Kidney (tissue), 14 donors: Measurements from ENCODE around the gene PPP1R14D. TPM values are rescaled to one million over a fixed set of nuclear protein-coding genes. Genes with fewer than 3 reads are reported as not detected.
A peak's percentile ranks its signal among the peaks of the same experiment; 100 is the strongest.
"Not testable (repeated sequence)": the region's sequence is repeated elsewhere in the genome, so short reads cannot be mapped to it uniquely, and the experiment has no call there.

Source experiments
- DNase-seq, 5 donors: peaks; one replicate each; pipeline ENCODE4 v3.0.0-alpha.2; 2013 to 2020
- FAIRE-seq: peaks from 2 replicates; lab custom pipeline; 2012; peaks lifted over from hg19 to GRCh38; lab: Jason Lieb, UNC
- H3K27ac ChIP-seq, 2 donors: one replicate each; pipeline ENCODE4 v1.7.0; 2013; ENCODE audit warnings: low read depth in 2 of 2, low read length in 2 of 2, inconsistent platforms in 1 of 2
- H3K27me3 ChIP-seq: one replicate; pipeline ENCODE4 v1.7.1; 2013; ENCODE audit warnings: low read length, inconsistent platforms; ENCODE audit not compliant: control insufficient read depth, insufficient read depth
- H3K36me3 ChIP-seq, 3 donors: one replicate each; pipeline versions ENCODE4 v1.7.0 to v1.7.1; 2013; ENCODE audit warnings: low read length in 3 of 3, control low read depth in 1 of 3, inconsistent platforms in 1 of 3; ENCODE audit not compliant: insufficient read depth in 3 of 3, control insufficient read depth in 2 of 3
- H3K4me1 ChIP-seq, 3 donors: one replicate each; pipeline versions ENCODE4 v1.7.0 to v1.7.1; 2013; ENCODE audit warnings: low read length in 3 of 3, inconsistent platforms in 1 of 3, low read depth in 1 of 3; ENCODE audit not compliant: control insufficient read depth in 2 of 3, insufficient read depth in 2 of 3
- H3K4me3 ChIP-seq, 3 donors: one replicate each; pipeline versions ENCODE4 v1.7.0 to v1.8.1; 2013; ENCODE audit warnings: low read length in 3 of 3, control low read depth in 1 of 3, inconsistent platforms in 1 of 3
- H3K9ac ChIP-seq, 3 donors: one replicate each; pipeline versions ENCODE4 v1.7.0 to v1.7.1; 2013; ENCODE audit warnings: low read length in 3 of 3, control low read depth in 1 of 3, inconsistent platforms in 1 of 3
- H3K9me3 ChIP-seq, 3 donors: one replicate each; pipeline versions ENCODE4 v1.7.0 to v1.7.1; 2013; ENCODE audit warnings: low read length in 3 of 3, control low read depth in 1 of 3, inconsistent platforms in 1 of 3; ENCODE audit not compliant: control insufficient read depth in 2 of 3, insufficient read depth in 1 of 3
- CTCF ChIP-seq: IDR thresholded peaks from 3 replicates; pipeline ENCODE4 v1.5.1; 2012; ENCODE audit warnings: mild to moderate bottlenecking, moderate library complexity, borderline replicate concordance; ENCODE audit not compliant: insufficient read depth; ENCODE audit errors: extremely low read depth
- intact Hi-C: fragments of 100-400 bp; cut with DNase I; formaldehyde crosslinking; loops from one replicate; pipeline ENCODE4 v1.11.1; 2022
- polyA plus RNA-seq: library from polyadenylated mRNA; stranded (reverse); fragments of 350-450 nt; fragmentation: Illumina TruSeq; extraction: RNeasy Lipid Tissue Mini Kit (QIAGEN cat#74804); gene quantifications from one replicate; pipeline ENCODE4 v1.2.3, GENCODE V29; 2014; ENCODE audit warnings: low read depth, low replicate concordance; ENCODE audit not compliant: insufficient read depth
- total RNA-seq: library from RNA; stranded (reverse); fragmentation: NEBNext Ultra II Directional; extraction: Animal tissue kit (Norgen Biotek cat#: 25700); gene quantifications from one replicate; pipeline ENCODE4 v1.2.1, GENCODE V29; 2021
- donor health status: control.
- donor health status: control.
- donor health status: control.
- donor health status: control.
- donor health status: control.
- donor health status: DM: yes; HTN: yes; CAD: no.
- donor health status: Normal renal cell carcinoma (clear cell type).

Gene PPP1R14D
- total and polyA plus RNA-seq, 2 donors from 2014 or later: 4.0 TPM; not detected in 1

- Histone ChIP-seq H3K27ac (no peak overlapping the region), H3K9me3 (no peaks in the 10 kb centered on the region), H3K36me3 (no peaks in the 10 kb centered on the region), H3K4me1 (peaks cover 0 to 6% (median 0%) of the 10 kb centered on the region in 3 donors), H3K4me3 (no peak overlapping the region), H3K9ac (no peak overlapping the region), H3K27me3 (no peaks in the 10 kb centered on the region)
- intact Hi-C loops: no loop called here
- TF ChIP-seq CTCF: no peak
- FAIRE-seq (no peak), DNase-seq (peak in 1 of 5 donors; percentile 42)
Measured at GRCh38 chr15:40863660-40864270, 35.3 kb upstream of the PPP1R14D start.

GRCh38 chr15:40861147-40861546 is 32.6 kb upstream of the PPP1R14D start:
- intact Hi-C loops, H3K27ac ChIP-seq, H3K36me3 ChIP-seq, H3K4me1 ChIP-seq, H3K9me3 ChIP-seq, DNase-seq, FAIRE-seq, H3K4me3 ChIP-seq, H3K9ac ChIP-seq, H3K27me3 ChIP-seq: not testable (repeated sequence)

GRCh38 chr15:40859206-40859851 is 30.8 kb upstream of the PPP1R14D start:
- intact Hi-C loops: no loop called here
- peak; percentile 85 to 91 (median 90) for DNase-seq
- no peak overlapping the region for H3K4me3 ChIP-seq
- peaks cover 0 to 3% (median 0%) of the 10 kb centered on the region in 3 donors for H3K4me1 ChIP-seq
- H3K36me3 ChIP-seq: peaks cover 0 to 23% (median 10%) of the 10 kb centered on the region in 3 donors
- H3K9ac ChIP-seq: peak overlapping the region in 1 of 3 donors; percentile 15
- H3K27ac ChIP-seq: no peak overlapping the region
- no peak for FAIRE-seq
- H3K9me3 ChIP-seq: no peaks in the 10 kb centered on the region
- TF ChIP-seq CTCF: peak; percentile 62
- no peaks in the 10 kb centered on the region for H3K27me3 ChIP-seq

GRCh38 chr15:40858706-40859105 is 30.2 kb upstream of the PPP1R14D start:
- Histone ChIP-seq H3K27me3 (no peaks in the 10 kb centered on the region), H3K4me1 (peaks cover 0 to 3% (median 0%) of the 10 kb centered on the region in 3 donors), H3K9ac (no peak overlapping the region), H3K9me3 (no peaks in the 10 kb centered on the region), H3K27ac (no peak overlapping the region), H3K4me3 (no peak overlapping the region), H3K36me3 (peaks cover 0 to 24% (median 12%) of the 10 kb centered on the region in 3 donors)
- FAIRE-seq (no peak), DNase-seq (peak in 1 of 5 donors; percentile 45)
- TF ChIP-seq CTCF: no peak
- intact Hi-C loops: no loop called here
